T-cell (primary cell): ENCODE results near the gene WAPL. TPM values are rescaled to one million over a fixed set of nuclear protein-coding genes. Genes with fewer than 3 reads are reported as not detected.
"Not testable (repeated sequence)": the region's sequence is repeated elsewhere in the genome, so short reads cannot be mapped to it uniquely, and the experiment has no call there.

Source experiments
- ATAC-seq, 4 experiments: fragments of 200-7000 bp in 3 of 4; fragments of 150-1000 bp in 1 of 4; cut with Tn5 transposase; replicated peaks in 1 of 4; 1 replicate in 3 of 4; 2 replicates in 1 of 4; pipeline ENCODE4 v1.10.0; 2021; ENCODE audit warnings: moderate library complexity in 3 of 4, mild to moderate bottlenecking in 2 of 4, moderate number of reproducible peaks in 1 of 4
- CTCF ChIA-PET, 2 donors: fragments of 300-600 bp; sonication (Branson Sonifier 250); formaldehyde crosslinking; loops; one replicate each; lab custom pipeline; 2022; ENCODE audit warnings: antibody characterized with exemption in 2 of 2; lab: Charles Lee
- POLR2A ChIA-PET, 2 donors: fragments of 300-600 bp; sonication (Branson Sonifier 250); formaldehyde crosslinking; loops; one replicate each; lab custom pipeline; 2022; ENCODE audit warnings: antibody characterized with exemption in 2 of 2; lab: Charles Lee
- DNase-seq, 35 experiments: peaks; one replicate each; pipeline versions ENCODE4 v3.0.0 to v3.0.0-alpha.2; 2013 to 2023
- H3K27ac ChIP-seq: one replicate; pipeline ENCODE4 v1.5.1; 2013; ENCODE audit warnings: low read length
- H3K27me3 ChIP-seq, 2 experiments: replicated peaks in 1 of 2; 1 replicate in 1 of 2; 2 replicates in 1 of 2; pipeline versions ENCODE4 v1.6.1 to v1.7.0; 2013; ENCODE audit warnings: low read length in 1 of 2, mixed read lengths in 1 of 2; ENCODE audit not compliant: control insufficient read depth in 2 of 2, insufficient read depth in 2 of 2; ENCODE audit errors: extremely low read depth in 1 of 2
- H3K36me3 ChIP-seq, 2 donors: 1 replicate in 1 of 2; 2 replicates in 1 of 2; pipeline versions ENCODE4 v1.6.1 to v1.7.0; 2013; ENCODE audit warnings: low read length in 1 of 2; ENCODE audit not compliant: control insufficient read depth in 2 of 2, insufficient read depth in 1 of 2; ENCODE audit errors: extremely low read depth in 1 of 2
- H3K4me1 ChIP-seq, 2 experiments: 1 replicate in 1 of 2; 2 replicates in 1 of 2; pipeline versions ENCODE4 v1.6.1 to v1.7.0; 2013; ENCODE audit warnings: low read length in 2 of 2, mixed read lengths in 1 of 2; ENCODE audit not compliant: insufficient read depth in 2 of 2, control insufficient read depth in 1 of 2; ENCODE audit errors: extremely low read depth in 1 of 2
- H3K4me3 ChIP-seq, 2 donors: 1 replicate in 1 of 2; 2 replicates in 1 of 2; pipeline versions ENCODE4 v1.5.1 to v1.7.0; 2013; ENCODE audit warnings: mild to moderate bottlenecking in 2 of 2, low read length in 1 of 2, moderate library complexity in 1 of 2; ENCODE audit not compliant: control insufficient read depth in 1 of 2; ENCODE audit errors: extremely low read depth in 1 of 2
- H3K9me3 ChIP-seq: 2 replicates; pipeline ENCODE4 v1.7.0; 2013
- H3K27ac Mint-ChIP-seq, 2 donors: one replicate each; pipeline ENCODE4 v1.8.0; 2020 to 2021; ENCODE audit warnings: mild to moderate bottlenecking in 2 of 2, mixed read lengths in 2 of 2
- H3K27me3 Mint-ChIP-seq, 2 donors: one replicate each; pipeline ENCODE4 v1.8.0; 2021 to 2022; ENCODE audit warnings: mixed read lengths in 2 of 2
- H3K36me3 Mint-ChIP-seq: one replicate; pipeline ENCODE4 v1.8.0; 2021; ENCODE audit warnings: mixed read lengths
- H3K4me1 Mint-ChIP-seq, 3 donors: one replicate each; pipeline ENCODE4 v1.8.0; 2020 to 2022; ENCODE audit warnings: mixed read lengths in 3 of 3, mild to moderate bottlenecking in 1 of 3
- H3K4me3 Mint-ChIP-seq, 3 donors: one replicate each; pipeline ENCODE4 v1.8.0; 2020 to 2022; ENCODE audit warnings: mild to moderate bottlenecking in 3 of 3, mixed read lengths in 3 of 3, moderate library complexity in 3 of 3
- H3K9me3 Mint-ChIP-seq, 3 donors: one replicate each; pipeline ENCODE4 v1.8.0; 2020 to 2022; ENCODE audit warnings: mixed read lengths in 3 of 3
- WGBS: methylation state at CpG from one replicate; pipeline ENCODE4 v1.1.5; 2013; ENCODE audit warnings: missing lambda C conversion rate; ENCODE audit not compliant: insufficient coverage; 5-methylcytosine and 5-hydroxymethylcytosine counted together
- total RNA-seq, 35 experiments: library from RNA in 6 of 35; stranded (reverse) in 6 of 35; fragments of 120-200 nt in 1 of 35; gene quantifications; one replicate each; pipeline versions ENCODE4 v1.2.1 to v1.2.4 and lab custom pipeline; 2013 to 2026

WAPL gene
- total RNA-seq (10 to 100 TPM; 43.2 to 46.5 (median 44.8) TPM), total RNA-seq (lab: John Stamatoyannopoulos, UW) (134 to 265 (median 230) reads per million in 29 experiments)
- total RNA-seq (2013), result 64.2 TPM

DNA sequence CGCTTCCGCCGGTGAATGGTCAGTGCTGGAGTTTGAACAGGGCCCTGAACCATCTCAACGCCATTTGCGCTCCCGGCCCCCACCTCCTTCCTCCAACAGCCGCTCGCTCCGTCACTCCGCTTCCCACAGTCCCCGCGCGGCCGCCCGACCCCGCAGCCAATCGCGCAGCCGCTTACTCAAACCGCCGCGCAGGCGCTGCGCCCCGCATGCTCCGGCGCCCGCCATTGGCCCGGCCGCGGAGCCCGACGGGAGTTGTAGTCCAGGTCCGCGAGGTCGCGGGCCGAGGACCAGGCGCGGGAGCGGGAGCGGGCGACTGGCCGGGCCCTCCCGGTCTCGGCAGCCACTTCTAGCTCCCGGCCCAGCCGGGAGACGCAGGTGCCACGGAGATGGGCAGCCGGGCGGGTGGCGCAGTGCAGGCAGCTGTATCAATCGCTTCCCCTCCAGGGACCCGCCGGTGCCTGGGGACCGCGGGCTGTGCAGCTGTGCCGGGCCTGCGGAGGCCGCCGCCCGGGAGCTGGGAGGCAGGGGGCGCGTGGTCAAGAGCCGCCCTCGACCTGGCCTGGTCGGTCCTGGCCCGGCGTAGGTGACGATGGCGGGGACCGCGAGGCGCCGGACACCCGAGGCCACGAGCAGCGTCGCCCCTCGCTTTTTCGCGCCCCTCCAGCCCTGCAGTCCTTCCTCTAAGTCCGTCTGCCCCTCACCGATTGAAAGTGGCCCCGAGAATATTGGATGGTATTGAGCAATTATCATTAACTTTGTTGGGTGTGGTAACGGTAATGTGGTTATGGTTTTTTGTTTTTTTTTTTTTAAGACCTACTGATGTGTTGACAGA lies at the start of gene WAPL:
TSS of gene WAPL (minus strand) at position 115 of the 832 bp plus-strand sequence. CDS start 3,723 bp downstream, outside the sequence.
- ChIA-PET CTCF (interaction anchor here (0.6 to 1.1 kb wide), 7 partner anchors 45 to 122 kb away, joined by 3 to 9 read pairs (median 3); no protein-coding TSS in a partner anchor), POLR2A (interaction anchor here in 1 of 2 donors (0.7 kb wide), 1 partner anchor 1735 kb away, joined by 3 read pairs; no protein-coding TSS in a partner anchor)
- H3K27me3 ChIP-seq, result no peaks in the 10 kb centered on the region
- peak within 1 kb of the TSS; percentile 85 to 88 for H3K4me3 ChIP-seq
- Mint-ChIP-seq H3K27ac (peak within 1 kb of the TSS; percentile 89 to 90), H3K27me3 (no peaks in the 10 kb centered on the region), H3K36me3 (peaks cover 13% of the 10 kb centered on the region), H3K4me3 (peak within 1 kb of the TSS; percentile 85 to 96 (median 93)), H3K4me1 (peaks cover 60 to 67% (median 67%) of the 10 kb centered on the region in 3 donors), H3K9me3 (no peaks in the 10 kb centered on the region)
- H3K36me3 ChIP-seq, result peaks cover 0 to 8% of the 10 kb centered on the region in 2 donors
- peak within 1 kb of the TSS; percentile 58 for H3K27ac ChIP-seq
- H3K9me3 ChIP-seq, result no peaks in the 10 kb centered on the region
- peaks cover 24 to 33% of the 10 kb centered on the region in 2 experiments for H3K4me1 ChIP-seq
- ATAC-seq (peak; percentile 95 to 97 (median 96)), DNase-seq (peak; percentile 86 to 96 (median 92))
- WGBS, result under 1% methylated on average over 82 of the region's 87 CpGs

DNA sequence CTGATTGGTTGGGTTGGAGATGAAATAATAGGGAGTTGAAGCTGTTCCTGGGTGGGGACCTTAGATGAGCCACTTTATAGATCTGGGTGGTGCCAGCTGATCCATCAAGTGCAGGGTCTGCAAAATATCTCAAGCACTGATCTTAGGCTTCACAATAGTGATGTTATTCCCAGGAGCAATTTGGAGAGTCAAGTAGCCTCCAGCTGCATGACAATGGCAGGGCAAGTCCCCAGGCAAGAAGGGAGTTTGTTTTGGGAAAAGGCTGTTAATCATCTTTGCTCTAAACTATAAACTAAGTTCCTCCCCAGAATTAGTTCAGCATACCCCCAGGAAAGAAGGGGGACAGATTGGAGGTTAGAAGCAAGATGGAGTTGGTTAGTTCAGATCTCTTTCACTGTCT lies 47.7 kb upstream of the WAPL start:
- no peak for ATAC-seq
- Mint-ChIP-seq H3K36me3 (no peaks in the 10 kb centered on the region), H3K4me3 (no peak overlapping the region), H3K9me3 (peaks cover 0 to 9% (median 0%) of the 10 kb centered on the region in 3 donors), H3K27ac (no peak overlapping the region), H3K4me1 (no peaks in the 10 kb centered on the region), H3K27me3 (no peaks in the 10 kb centered on the region)
- ChIA-PET CTCF (no interaction called here), POLR2A (no interaction called here)
- DNase-seq, result no peak
- H3K27me3 ChIP-seq, result no peaks in the 10 kb centered on the region
- no peaks in the 10 kb centered on the region for H3K9me3 ChIP-seq
- no peak overlapping the region for H3K4me3 ChIP-seq
- no peaks in the 10 kb centered on the region for H3K4me1 ChIP-seq
- no peak overlapping the region for H3K27ac ChIP-seq
- no peaks in the 10 kb centered on the region for H3K36me3 ChIP-seq

GRCh38 chr10:86566518-86566917 lies 44.9 kb upstream of the WAPL start:
- H3K27me3 ChIP-seq, H3K27ac Mint-ChIP-seq, ATAC-seq, H3K27ac ChIP-seq, POLR2A ChIA-PET, H3K9me3 Mint-ChIP-seq, DNase-seq, H3K4me1 Mint-ChIP-seq, H3K27me3 Mint-ChIP-seq, H3K36me3 ChIP-seq, CTCF ChIA-PET, H3K4me3 ChIP-seq, H3K4me3 Mint-ChIP-seq, H3K36me3 Mint-ChIP-seq, H3K4me1 ChIP-seq, H3K9me3 ChIP-seq: not testable (repeated sequence)
- WGBS, result 89% methylated on average over 2 of the region's 2 CpGs

- CTCF ChIA-PET, result interaction anchor here in 1 of 2 donors (0.6 kb wide), 1 partner anchor 178 kb away, joined by 4 read pairs; no protein-coding TSS in a partner anchor
- H3K36me3 ChIP-seq, ATAC-seq, H3K36me3 Mint-ChIP-seq, H3K9me3 Mint-ChIP-seq, H3K27me3 ChIP-seq, H3K27ac Mint-ChIP-seq, H3K4me3 ChIP-seq, H3K4me1 Mint-ChIP-seq, DNase-seq, H3K27me3 Mint-ChIP-seq, H3K9me3 ChIP-seq, H3K4me3 Mint-ChIP-seq, POLR2A ChIA-PET, H3K4me1 ChIP-seq, H3K27ac ChIP-seq: not testable (repeated sequence)
- 70% methylated on average over 6 of the region's 6 CpGs for WGBS
Measured at GRCh38 chr10:86563338-86563737, 41.7 kb upstream of the WAPL start.

DNA sequence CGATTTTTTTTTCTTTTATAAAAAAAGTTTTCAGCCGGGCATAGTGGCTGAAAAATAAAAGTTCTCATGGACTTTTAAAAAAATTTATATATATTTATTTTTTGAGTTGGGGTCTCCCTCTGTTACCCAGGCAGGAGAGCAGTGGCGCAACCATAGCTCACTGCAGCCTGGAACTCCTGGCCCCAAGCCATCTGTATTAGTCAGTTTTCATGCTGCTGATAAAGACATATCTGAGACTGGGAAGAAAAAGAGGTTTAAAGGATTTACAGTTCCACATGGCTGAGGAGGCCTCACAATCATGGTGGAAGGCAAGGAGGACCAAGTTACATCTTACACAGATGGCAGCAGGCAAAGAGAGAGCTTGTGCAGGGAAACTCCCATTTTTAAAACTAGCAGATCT lies 37.1 kb upstream of the WAPL start:
- H3K4me1 ChIP-seq, H3K27ac Mint-ChIP-seq, H3K36me3 ChIP-seq, H3K36me3 Mint-ChIP-seq, H3K9me3 ChIP-seq, CTCF ChIA-PET, H3K4me3 Mint-ChIP-seq, ATAC-seq, H3K27ac ChIP-seq, POLR2A ChIA-PET, H3K27me3 ChIP-seq, H3K27me3 Mint-ChIP-seq, H3K4me1 Mint-ChIP-seq, H3K4me3 ChIP-seq, DNase-seq, H3K9me3 Mint-ChIP-seq: not testable (repeated sequence)
- 100% methylated on average over 1 of the region's 3 CpGs for WGBS

DNA sequence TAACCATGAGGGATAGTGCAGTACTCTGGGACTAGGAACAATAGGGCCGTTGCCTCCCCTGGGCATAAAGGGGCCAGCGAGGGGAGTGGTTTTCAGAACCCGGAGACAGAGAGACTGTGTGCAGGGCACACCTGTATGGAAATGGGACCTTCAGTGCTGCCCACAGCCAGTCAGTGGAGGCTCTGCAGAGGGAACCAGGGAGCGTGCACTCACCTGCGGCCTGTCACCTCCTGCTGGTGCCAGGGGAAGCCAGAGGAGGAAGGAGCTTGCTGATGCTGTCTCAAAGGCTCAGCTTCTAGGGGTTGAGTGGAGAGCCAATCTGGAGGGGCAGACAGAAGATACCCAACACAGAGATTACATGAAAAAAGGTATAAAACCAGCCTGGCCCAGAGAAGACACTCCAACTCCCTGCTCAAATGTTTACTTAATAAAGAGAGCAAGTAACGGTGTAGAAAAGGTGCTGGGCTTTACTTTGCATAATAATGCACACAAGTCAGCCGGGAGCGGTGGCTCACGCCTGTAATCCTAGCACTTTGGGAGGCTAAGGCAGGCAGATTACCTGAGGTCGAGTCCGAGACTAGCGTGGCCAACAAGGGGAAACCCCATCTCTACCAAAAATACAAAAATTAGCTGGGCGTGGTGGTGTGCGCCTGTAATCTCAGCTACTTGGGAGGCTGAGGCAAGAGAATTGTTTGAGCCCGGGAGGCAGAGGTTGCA lies 35.5 kb upstream of the WAPL start:
- POLR2A ChIA-PET, result no interaction called here
- H3K27me3 Mint-ChIP-seq, result no peaks in the 10 kb centered on the region
- no peaks in the 10 kb centered on the region for H3K4me1 ChIP-seq
- no peaks in the 10 kb centered on the region for H3K36me3 ChIP-seq
- H3K27ac ChIP-seq, result no peak overlapping the region
- ATAC-seq, result no peak
- no peaks in the 10 kb centered on the region for H3K4me1 Mint-ChIP-seq
- H3K9me3 ChIP-seq, result no peaks in the 10 kb centered on the region
- no peak overlapping the region for H3K27ac Mint-ChIP-seq
- WGBS, result 83% methylated on average over 9 of the region's 15 CpGs
- DNase-seq, result no peak
- CTCF ChIA-PET, result interaction anchor here in 1 of 2 donors (0.6 kb wide), 1 partner anchor 33 kb away, joined by 3 read pairs; no protein-coding TSS in a partner anchor
- no peak overlapping the region for H3K4me3 ChIP-seq
- no peak overlapping the region for H3K4me3 Mint-ChIP-seq
- H3K9me3 Mint-ChIP-seq, result no peaks in the 10 kb centered on the region
- H3K27me3 ChIP-seq, result peaks cover 0 to 2% of the 10 kb centered on the region in 2 experiments
- no peaks in the 10 kb centered on the region for H3K36me3 Mint-ChIP-seq
